GM21576 (cell line): ENCODE results near the gene SFMBT2.
A peak's percentile ranks its signal among the peaks of the same experiment; 100 is the strongest.

Source experiments
- ATAC-seq: cut with Tn5 transposase; IDR thresholded peaks from one replicate; pipeline ENCODE4 v1.9.1; 2021; ENCODE audit warnings: mild to moderate bottlenecking, moderate library complexity; ENCODE audit not compliant: unreplicated experiment

Gene SFMBT2

GRCh38 chr10:7161484-7162250, 249.2 kb downstream of the SFMBT2 start:
- ATAC-seq = no peak

- no peak for ATAC-seq
These were observed 250.9 kb downstream of the SFMBT2 start for GRCh38 chr10:7159928-7160327.

DNA sequence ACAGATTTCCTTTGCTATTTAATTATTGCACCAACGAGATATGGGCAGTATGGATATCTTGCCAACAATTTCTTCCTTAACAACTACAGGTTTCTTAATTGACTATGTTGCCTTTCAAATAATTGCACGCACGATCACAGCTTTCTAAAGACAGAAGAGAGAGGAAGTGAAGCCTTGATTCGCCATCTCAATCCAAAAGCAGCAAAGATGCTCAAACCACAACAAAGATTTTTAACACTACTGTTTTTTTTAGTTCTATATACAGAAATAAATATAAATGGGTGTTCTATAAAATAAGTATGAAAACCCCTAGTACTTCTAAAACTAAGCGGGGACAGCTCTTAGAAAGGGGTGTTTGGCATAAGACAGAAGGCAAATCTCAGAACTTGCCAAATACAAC, 251.3 kb downstream of the SFMBT2 start:
- ATAC-seq = no peak

GRCh38 chr10:7157091-7157490, 253.7 kb downstream of the SFMBT2 start:
- ATAC-seq = peak; percentile 53

DNA sequence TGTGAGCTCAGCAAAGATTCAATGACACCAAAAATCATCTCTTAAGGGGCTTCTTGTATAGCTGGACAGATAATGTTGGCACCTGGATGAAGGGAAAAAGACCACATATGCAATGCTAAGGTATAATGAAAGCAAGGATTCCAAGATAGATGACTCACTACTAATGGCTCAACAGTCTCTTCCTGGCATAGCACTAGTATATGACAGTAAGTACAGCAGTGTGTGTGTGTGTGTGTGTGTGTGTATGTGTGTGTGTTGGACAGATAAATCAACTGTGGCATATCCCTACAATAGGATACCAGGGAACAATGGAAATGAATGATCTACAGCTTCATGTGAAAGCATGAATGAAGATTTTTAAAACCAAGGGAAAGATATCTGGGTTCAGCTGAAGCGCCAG, 257.1 kb downstream of the SFMBT2 start:
- no peak for ATAC-seq

GRCh38 chr10:7152982-7153381, 257.9 kb downstream of the SFMBT2 start:
- ATAC-seq = no peak

DNA sequence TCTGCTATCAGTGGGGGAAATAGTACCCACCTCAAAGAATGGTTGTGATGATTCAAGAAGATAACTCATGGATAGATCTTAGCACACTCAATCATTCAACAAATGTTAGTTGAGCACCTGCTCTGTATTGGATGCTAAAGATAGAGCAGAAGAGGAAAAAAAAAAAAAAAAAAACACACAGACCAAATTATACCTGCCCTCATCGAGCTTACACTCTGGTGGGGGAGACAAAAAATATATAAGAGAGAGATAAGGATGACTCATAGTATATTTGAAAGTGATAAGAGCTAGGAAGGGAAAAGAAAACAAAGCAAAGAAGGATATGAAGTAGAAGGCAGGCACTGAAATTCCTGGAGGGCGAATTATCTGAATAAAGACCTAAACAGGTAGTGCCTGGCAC, 258.5 kb downstream of the SFMBT2 start:
- ATAC-seq = no peak

- no peak for ATAC-seq
These were observed 259.3 kb downstream of the SFMBT2 start for GRCh38 chr10:7151538-7151937.

- no peak for ATAC-seq
These were observed 260.5 kb downstream of the SFMBT2 start for GRCh38 chr10:7150349-7150748.

DNA sequence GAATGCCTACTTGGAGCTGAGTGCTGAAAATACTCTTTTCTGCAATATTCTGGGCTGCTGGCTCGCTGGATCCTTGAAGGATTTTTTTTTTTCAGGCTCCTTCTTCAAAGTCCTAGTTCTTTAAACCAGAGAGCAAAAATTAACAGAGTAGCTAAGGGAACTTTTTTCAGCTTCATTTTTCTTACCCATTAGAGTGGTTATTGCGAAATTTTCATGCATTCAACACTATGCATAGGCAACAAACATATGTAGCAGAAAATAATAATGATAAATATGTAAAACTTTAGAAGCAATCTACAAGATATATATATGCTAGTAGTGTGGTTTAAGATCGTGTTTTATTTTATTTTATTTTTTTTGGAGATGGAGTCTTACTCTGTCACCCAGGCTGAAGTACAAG, 264.6 kb downstream of the SFMBT2 start:
- no peak for ATAC-seq

- no peak for ATAC-seq
These were observed 274.8 kb downstream of the SFMBT2 start for GRCh38 chr10:7136016-7136415.

DNA sequence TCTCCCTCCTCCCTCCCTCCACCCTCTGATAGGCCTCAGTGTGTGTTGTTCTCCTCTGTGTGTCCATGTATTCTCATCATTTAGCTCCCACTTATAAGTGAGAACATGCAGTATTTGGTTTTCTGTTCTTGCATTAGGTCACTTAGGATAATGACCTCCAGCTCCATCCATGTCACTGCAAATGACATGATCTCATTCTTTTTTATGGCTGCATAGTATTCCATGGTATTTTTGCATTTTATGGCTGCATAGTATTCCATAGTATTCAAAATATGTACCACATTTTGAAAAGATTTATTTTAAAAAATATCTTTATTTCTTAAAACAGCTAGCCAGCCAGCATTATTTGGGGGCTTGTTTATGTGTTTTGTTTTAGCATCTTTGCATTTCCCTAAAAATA, 275.6 kb downstream of the SFMBT2 start:
- ATAC-seq = no peak

GRCh38 chr10:7134448-7134847, 276.4 kb downstream of the SFMBT2 start:
- no peak for ATAC-seq

DNA sequence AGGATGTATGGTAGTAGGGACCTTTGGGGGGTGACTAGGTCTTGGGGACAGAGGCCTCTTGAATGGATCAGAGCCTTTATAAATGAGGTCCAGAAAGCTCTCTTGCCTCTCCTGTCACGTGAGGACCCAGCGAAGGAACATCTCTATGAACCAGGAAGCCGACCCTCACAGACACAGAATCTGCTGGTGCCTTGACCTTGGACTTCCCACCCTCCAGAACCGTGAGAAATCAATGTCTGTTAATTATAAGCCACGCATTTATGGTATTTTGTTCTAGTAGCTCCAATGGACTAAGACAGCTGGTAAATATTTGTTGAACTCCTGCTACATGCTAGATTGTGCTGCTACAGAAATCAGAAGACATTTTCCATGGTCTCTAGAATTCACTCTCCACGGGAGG, 276.9 kb downstream of the SFMBT2 start:
- ATAC-seq = no peak

DNA sequence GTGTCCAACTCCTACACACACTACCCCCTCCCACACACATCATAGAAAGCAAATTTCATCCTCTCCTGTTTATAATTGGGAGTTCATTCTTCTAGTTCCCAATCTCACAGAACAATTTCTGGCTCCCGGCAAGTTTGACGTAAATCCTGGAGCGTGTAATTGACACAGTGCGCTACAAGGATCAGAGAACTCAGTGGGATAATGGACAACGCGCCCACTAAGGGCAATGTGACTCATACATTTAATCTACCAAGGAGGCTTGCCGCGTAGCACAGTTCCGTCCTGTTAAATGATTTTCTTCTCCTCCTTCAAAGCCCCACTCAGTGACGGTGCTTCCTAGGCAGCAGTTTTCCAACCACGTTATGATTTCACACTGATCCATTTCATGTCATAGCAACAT, 277.6 kb downstream of the SFMBT2 start:
- no peak for ATAC-seq

- no peak for ATAC-seq
These were observed 280.5 kb downstream of the SFMBT2 start for GRCh38 chr10:7130191-7130911.

DNA sequence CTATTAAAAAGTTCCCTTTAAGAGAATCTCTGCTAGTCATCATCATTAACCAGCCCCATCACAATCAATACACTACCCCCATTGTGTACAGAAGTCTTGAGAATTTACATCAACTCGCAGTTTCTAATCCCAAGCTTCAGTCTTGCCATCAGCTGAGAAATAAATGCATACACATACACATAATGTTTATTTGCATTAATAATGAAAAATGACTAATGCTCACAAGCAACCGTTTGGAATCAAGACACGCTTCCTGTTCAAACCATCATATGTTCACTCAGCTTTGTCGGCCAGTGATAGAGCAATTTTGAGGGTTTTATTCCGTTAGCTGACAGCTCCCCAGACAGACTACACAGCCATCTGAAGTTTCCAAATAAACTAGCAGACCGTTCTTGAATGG, 287.1 kb downstream of the SFMBT2 start:
- no peak for ATAC-seq

- no peak for ATAC-seq
These were observed 288.3 kb downstream of the SFMBT2 start for GRCh38 chr10:7122561-7122960.

GRCh38 chr10:7121154-7121797, 289.6 kb downstream of the SFMBT2 start:
- no peak for ATAC-seq

DNA sequence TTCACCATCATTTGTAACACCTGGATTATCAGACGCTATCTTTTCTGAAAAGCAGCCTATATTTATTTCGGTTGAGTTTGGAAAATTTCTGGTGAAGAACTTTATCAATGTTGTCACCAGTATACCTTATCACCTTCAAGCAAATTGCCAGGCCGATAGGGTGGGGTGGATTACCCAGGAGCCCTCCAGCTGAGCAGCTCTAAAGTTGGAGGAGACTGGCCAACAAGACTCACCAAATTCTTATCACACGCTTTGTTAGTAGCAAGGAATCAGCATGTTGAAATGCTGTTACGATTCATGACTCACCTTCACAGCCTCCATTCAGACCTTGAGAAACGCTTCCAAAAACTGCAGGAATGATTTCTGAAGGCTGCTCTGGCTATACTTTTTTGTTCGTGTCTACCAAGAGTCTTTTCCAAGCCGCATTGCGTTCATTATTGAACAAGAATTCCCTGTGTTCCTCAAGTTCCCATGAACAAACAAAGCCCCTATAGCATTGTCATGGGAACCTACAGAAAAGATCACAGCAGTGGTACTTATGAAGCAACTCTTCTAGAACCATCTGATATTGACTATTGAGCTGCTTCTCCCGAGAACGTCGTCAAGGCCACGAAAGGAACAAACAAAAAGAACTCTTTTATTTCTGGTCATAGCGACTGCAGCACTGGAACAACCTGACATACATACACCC, 291.4 kb downstream of the SFMBT2 start:
- ATAC-seq = no peak
